ENCODE data around the gene PPIB.

DNA sequence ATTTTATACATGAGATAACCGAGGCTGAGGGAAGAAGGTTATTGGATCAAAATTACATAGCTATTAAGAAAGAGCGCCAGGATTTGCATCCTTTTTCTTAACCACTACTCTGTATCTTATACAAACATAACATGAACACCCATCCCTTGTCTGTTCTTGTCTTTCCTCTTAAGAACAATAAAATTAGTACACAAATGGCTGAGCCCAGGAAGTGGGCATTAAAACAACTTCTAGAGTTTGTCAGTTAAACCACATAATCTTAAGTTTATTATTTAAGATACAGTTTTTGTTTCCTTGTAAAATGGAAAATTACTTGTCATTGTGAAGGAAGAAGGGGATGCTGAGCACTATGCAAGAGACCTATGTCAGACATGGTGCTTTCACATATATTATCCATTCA, 48.9 kb upstream of the PPIB start:
- TF ChIP-seq, protein P1, sequence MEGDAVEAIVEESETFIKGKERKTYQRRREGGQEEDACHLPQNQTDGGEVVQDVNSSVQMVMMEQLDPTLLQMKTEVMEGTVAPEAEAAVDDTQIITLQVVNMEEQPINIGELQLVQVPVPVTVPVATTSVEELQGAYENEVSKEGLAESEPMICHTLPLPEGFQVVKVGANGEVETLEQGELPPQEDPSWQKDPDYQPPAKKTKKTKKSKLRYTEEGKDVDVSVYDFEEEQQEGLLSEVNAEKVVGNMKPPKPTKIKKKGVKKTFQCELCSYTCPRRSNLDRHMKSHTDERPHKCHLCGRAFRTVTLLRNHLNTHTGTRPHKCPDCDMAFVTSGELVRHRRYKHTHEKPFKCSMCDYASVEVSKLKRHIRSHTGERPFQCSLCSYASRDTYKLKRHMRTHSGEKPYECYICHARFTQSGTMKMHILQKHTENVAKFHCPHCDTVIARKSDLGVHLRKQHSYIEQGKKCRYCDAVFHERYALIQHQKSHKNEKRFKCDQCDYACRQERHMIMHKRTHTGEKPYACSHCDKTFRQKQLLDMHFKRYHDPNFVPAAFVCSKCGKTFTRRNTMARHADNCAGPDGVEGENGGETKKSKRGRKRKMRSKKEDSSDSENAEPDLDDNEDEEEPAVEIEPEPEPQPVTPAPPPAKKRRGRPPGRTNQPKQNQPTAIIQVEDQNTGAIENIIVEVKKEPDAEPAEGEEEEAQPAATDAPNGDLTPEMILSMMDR (IDR thresholded peaks at IDR 0.05; ENCODE audit: insufficient read depth, low read depth, low read length) = no peak
- no peak for TF ChIP-seq EZH2 (IDR thresholded peaks at IDR 0.05; ENCODE audit: insufficient read depth, low read length)
